Neutrophil (primary cell): ENCODE measurements around the gene KCTD10.

Experiments
- H3K27ac ChIP-seq: fragments of 200-600 bp; sonication (generic); 2 replicates; pipeline ENCODE4 v1.5.1; 2016; ENCODE audit warnings: mild to moderate bottlenecking, moderate library complexity
- H3K27me3 ChIP-seq: fragments of 200-600 bp; sonication (generic); 2 replicates; pipeline ENCODE4 v1.6.0; 2016; ENCODE audit warnings: mild to moderate bottlenecking
- H3K36me3 ChIP-seq: fragments of 200-600 bp; sonication (generic); 2 replicates; pipeline ENCODE4 v1.5.1; 2017
- H3K4me1 ChIP-seq, 2 experiments: fragments of 200-600 bp in 1 of 2; sonication (generic) in 1 of 2; 1 replicate in 1 of 2; 2 replicates in 1 of 2; pipeline versions ENCODE4 v1.5.1 to v1.6.1; 2013 to 2016; ENCODE audit warnings: low read depth in 1 of 2, low read length in 1 of 2, mild to moderate bottlenecking in 1 of 2, moderate library complexity in 1 of 2; ENCODE audit not compliant: control insufficient read depth in 1 of 2, insufficient read depth in 1 of 2
- H3K4me3 ChIP-seq, 2 experiments: fragments of 200-600 bp in 1 of 2; sonication (generic) in 1 of 2; 1 replicate in 1 of 2; 2 replicates in 1 of 2; pipeline ENCODE4 v1.5.1; 2013 to 2016; ENCODE audit warnings: low read depth in 1 of 2, low read length in 1 of 2, mild to moderate bottlenecking in 1 of 2, moderate library complexity in 1 of 2
- H3K9me3 ChIP-seq: fragments of 200-600 bp; sonication (generic); 2 replicates; pipeline ENCODE4 v1.5.1; 2016
- CTCF ChIP-seq: fragments of 200-600 bp; sonication (generic); IDR thresholded peaks from 2 replicates; pipeline ENCODE4 v1.5.1; 2016; ENCODE audit warnings: antibody characterized with exemption

KCTD10 gene

GRCh38 chr12:109501299-109501698 lies 24.2 kb upstream of the KCTD10 start:
- Histone ChIP-seq H3K27ac (no peak overlapping the region), H3K4me3 (no peak overlapping the region), H3K4me1 (no peaks in the 10 kb centered on the region), H3K36me3 (peaks cover 92% of the 10 kb centered on the region), H3K9me3 (no peaks in the 10 kb centered on the region), H3K27me3 (no peaks in the 10 kb centered on the region)
- no peak for TF ChIP-seq CTCF

GRCh38 chr12:109500406-109501185 lies 23.5 kb upstream of the KCTD10 start:
- H3K27me3 ChIP-seq, result no peaks in the 10 kb centered on the region
- TF ChIP-seq CTCF, result no peak
- H3K27ac ChIP-seq, result no peak overlapping the region
- no peaks in the 10 kb centered on the region for H3K9me3 ChIP-seq
- peaks cover 90% of the 10 kb centered on the region for H3K36me3 ChIP-seq
- no peaks in the 10 kb centered on the region for H3K4me1 ChIP-seq
- no peak overlapping the region for H3K4me3 ChIP-seq

- no peak for TF ChIP-seq CTCF
- H3K27me3 ChIP-seq, result no peaks in the 10 kb centered on the region
- H3K4me3 ChIP-seq, result no peak overlapping the region
- H3K9me3 ChIP-seq, result no peaks in the 10 kb centered on the region
- H3K27ac ChIP-seq, result no peak overlapping the region
- H3K4me1 ChIP-seq, result no peaks in the 10 kb centered on the region
- peaks cover 89% of the 10 kb centered on the region for H3K36me3 ChIP-seq
These were observed 20.6 kb upstream of the KCTD10 start for GRCh38 chr12:109497675-109498074.

GRCh38 chr12:109496306-109496705 lies 19.2 kb upstream of the KCTD10 start:
- no peaks in the 10 kb centered on the region for H3K27me3 ChIP-seq
- H3K4me3 ChIP-seq, result no peak overlapping the region
- no peak overlapping the region for H3K27ac ChIP-seq
- TF ChIP-seq CTCF, result no peak
- H3K4me1 ChIP-seq, result no peaks in the 10 kb centered on the region
- no peaks in the 10 kb centered on the region for H3K9me3 ChIP-seq
- peaks cover 88% of the 10 kb centered on the region for H3K36me3 ChIP-seq

GRCh38 chr12:109495012-109495411 lies 17.9 kb upstream of the KCTD10 start:
- Histone ChIP-seq H3K9me3 (no peaks in the 10 kb centered on the region), H3K4me1 (no peaks in the 10 kb centered on the region), H3K27me3 (no peaks in the 10 kb centered on the region), H3K36me3 (peaks cover 88% of the 10 kb centered on the region), H3K27ac (no peak overlapping the region), H3K4me3 (no peak overlapping the region)
- no peak for TF ChIP-seq CTCF
